GM21447 (cell line): ENCODE results near the gene GPR137.
"Not testable (repeated sequence)": the region's sequence is repeated elsewhere in the genome, so short reads cannot be mapped to it uniquely, and the experiment has no call there.

ENCODE experiments used
- ATAC-seq: cut with Tn5 transposase; IDR thresholded peaks from one replicate; pipeline ENCODE4 v1.9.1; 2021; ENCODE audit not compliant: unreplicated experiment

GPR137 gene

DNA sequence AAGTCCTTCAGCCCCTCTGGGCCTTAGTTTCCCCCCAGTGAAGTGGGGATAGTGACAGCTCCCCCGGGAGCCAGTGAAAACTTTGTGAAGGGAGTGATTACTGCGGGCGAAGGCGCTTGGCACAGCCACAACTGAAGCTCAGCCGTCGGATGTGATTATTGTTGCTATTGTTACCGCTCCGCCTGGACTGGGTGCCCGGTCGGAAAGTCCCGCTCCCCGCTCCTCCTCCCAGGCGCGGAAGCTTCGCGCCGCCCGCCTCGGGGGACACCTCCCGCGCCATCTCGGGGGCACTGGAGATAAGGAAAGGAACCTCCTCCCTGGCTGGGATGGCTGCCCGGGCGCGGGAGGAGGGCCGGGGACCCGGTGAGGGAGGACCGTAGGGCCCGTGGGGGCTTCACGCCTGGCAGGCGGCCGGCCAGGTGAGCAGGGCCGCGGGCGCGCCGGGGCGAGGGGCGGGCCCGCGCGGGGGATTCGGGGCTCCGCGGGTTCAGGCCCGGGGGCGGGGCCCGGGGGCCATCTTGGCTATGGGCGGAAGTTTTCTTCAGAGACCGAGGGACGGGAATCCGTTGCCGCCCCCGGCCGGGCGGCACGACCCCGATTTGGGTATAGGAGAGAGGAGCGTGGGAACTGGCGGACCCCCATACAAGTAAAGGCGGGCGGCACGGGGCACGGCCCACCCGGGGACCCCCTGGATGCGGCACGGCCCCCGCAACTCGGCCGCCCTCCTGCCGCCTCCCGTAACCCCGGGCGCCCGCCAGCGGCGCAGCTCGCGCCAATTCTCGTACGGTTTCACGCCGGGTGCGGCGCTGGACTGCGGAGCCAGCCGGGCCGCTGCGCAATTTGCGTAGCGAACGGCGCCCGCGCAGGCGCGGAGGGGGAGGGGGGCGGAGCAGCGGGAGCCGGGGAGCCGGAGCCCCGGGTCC lies at the start of gene GPR137:
Gene GPR137 (plus strand): TSS at position 887 of the 923 bp plus-strand sequence. CDS start 677 bp downstream, outside the sequence.
- ATAC-seq = peak; percentile 54

- ATAC-seq = no peak
Measured at GRCh38 chr11:64237484-64237951, 48.1 kb upstream of the GPR137 start.

GRCh38 chr11:64238076-64238475 lies 47.6 kb upstream of the GPR137 start:
- no peak for ATAC-seq

GRCh38 chr11:64238999-64239398 lies 46.6 kb upstream of the GPR137 start:
- no peak for ATAC-seq

DNA sequence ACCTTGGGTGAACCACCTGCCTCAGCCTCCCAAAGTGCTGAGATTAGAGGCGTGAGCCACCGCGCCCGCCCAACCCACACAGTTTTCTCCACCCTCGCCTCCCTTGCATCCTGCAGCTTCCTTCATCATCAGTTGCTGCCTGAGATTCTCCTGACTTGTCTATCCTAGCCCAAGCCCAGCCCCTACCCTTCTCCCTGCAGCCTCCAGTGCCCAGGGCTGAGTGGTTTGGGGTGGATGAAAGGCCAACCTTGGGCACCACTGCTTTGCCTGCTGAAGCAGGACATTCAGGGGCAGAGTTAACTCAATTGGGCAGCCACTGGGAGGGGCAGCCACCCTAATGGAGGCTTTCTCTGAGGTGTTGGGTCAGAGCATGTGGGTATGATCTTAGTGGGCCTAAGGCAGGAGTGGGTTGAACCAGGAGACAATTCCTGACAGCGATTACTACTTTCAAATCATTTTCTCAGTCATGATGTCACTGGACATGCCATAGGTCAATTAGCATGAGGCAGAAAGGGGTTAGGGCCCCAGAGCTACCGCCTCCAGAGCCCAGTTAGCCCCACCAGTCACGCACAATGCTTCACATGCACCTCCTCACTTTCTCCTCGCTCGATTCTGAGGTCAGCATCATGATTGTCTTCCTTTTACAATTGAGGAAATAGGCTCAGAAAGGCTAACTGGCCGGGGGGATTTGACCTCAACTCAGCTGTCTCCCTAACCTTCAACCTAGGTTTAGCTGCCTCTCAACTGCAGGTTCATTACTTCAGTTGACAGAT lies 45.8 kb upstream of the GPR137 start:
- ATAC-seq = no peak

GRCh38 chr11:64240435-64241240 lies 45.0 kb upstream of the GPR137 start, which contains the start of gene FKBP2:
TSS of gene FKBP2 (plus strand) at chr11:64241095. CDS start at chr11:64242388, 1,293 bp downstream.
- peak; percentile 37 for ATAC-seq

DNA sequence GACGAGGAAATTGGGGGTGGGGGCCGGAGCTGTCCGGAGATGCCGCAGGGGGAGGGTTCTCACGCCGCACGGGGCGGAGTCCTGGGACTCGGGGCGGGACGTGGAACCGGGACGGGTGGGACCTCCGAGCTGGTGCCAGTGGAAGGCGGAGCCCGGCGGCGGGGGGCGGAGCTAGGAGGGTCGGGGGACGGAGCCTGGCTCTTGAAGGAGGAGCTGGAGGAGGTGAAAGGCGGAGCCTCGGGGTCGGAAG lies 44.5 kb upstream of the GPR137 start:
- peak; percentile 56 for ATAC-seq

- peak; percentile 7 for ATAC-seq
Measured at GRCh38 chr11:64241491-64242374, 43.9 kb upstream of the GPR137 start.

DNA sequence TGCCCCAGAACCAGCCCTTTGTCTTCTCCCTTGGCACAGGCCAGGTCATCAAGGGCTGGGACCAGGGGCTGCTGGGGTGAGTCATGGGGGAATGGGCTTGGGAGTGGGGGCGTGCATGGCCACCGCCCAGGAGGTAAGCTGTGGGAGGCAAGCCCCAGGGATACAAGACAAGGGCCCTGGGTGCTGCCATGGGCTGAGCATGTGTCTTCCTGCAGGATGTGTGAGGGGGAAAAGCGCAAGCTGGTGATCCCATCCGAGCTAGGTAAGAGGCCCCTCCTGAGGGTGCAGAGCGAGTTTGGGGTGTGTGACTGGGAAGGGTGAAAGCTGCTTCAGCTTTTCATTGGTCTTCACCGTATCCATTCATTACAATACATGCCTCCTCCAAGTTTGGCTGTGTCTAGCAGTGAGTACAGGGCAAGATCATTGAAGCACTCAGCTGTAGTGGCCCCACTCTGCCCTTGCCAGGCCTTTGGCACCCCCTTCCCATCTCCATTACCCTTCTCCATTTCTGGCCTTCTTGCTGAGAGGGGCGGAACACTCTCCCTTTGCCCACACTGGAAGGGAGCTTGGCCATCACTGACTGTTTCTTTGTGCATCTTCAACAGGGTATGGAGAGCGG lies 42.3 kb upstream of the GPR137 start:
- no peak for ATAC-seq

- ATAC-seq = no peak
Measured at GRCh38 chr11:64244107-64244506, 41.5 kb upstream of the GPR137 start.

DNA sequence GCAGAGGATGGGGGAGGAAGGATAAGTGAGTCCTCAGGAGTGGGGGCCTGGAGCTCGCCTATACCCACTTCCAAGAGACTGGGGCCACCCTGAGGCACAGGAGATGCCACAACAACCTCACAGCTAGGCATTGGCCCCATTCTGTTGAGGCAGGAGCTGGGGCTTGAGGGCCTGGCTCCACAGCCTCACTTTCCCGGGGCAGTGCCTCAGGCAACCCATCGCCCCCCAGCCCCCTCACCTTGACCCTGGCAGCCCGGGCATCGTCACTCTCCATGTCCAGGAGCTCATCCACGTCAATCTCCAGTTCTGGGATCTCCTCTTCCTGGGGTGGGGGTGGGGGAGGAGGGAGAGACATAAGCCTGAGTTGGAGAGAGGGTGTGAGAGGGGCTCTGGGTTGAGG lies 40.7 kb upstream of the GPR137 start:
- ATAC-seq = no peak

DNA sequence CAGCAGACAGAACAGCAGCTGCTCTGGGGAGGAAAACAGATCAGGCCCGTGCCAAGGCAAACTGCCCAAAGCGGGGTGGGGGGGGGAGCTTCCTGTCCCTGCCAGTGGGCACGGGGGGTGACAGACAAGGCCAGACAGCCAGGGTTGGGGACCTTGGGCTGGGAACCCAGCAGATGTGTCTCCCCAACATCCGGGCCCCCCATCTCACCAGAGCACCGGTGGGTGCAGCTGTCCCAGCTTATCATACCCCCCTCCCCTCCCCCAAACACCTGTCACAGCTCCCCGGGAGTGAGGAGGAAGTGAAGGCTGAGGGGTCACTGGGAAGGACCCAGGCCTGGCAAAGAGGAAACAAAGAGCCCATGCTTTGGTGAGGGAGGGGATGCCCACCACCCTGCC lies 40.2 kb upstream of the GPR137 start:
- no peak for ATAC-seq

- ATAC-seq = no peak
Measured at GRCh38 chr11:64245797-64246620, 39.6 kb upstream of the GPR137 start.

GRCh38 chr11:64246621-64246870 lies 39.1 kb upstream of the GPR137 start:
- ATAC-seq = not testable (repeated sequence)

- no peak for ATAC-seq
Measured at GRCh38 chr11:64246871-64247728, 38.5 kb upstream of the GPR137 start, which contains the start of gene PPP1R14B. TSS of gene PPP1R14B (minus strand) at chr11:64246943. CDS start at chr11:64246673, 270 bp downstream.

DNA sequence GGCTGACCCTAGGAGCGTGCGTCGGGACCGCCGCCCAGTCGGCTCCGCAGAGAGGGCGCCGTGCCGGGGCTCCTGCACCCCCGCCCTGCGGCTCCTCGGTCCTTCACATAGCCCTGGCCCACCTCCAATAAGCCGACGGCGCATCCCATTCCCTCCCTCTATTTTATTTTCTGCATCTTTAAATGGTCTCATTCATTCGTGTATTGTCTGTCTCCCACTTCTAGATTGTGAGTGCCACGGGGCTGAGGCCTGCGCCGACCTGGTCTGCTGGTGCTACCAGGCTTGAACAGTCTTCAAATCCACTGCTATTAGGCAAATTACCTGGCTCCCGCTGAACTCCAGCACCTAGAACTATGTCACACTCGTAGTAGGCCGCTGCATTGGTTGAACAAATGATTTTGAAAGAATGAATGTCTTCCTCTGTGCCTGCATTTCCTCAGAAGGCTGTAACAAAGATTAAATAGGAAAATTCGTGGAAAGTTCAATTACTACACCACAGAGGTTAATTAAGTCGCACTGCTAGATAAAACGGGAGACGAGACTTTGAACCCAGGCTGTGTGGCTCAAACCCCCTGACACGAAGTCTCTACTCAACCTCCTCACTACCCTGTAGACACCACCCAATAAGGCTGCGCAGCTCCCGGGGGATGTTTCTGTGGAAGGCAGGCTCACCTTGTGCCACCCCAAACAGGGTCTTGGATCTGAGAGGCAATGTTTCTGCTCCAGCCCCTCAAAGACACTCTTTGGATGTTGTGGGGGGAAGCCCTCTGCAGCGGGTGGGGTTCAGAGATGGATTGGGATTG lies 37.7 kb upstream of the GPR137 start:
- no peak for ATAC-seq

- ATAC-seq = no peak
Measured at GRCh38 chr11:64248578-64248977, 37.1 kb upstream of the GPR137 start.
